Epithelial cell of esophagus (primary cell): Measurements from ENCODE around the gene HABP2.
A peak's percentile ranks its signal among the peaks of the same experiment; 100 is the strongest.

Experiments used
- DNase-seq: peaks from one replicate; pipeline ENCODE4 v3.0.0; 2010; ENCODE audit warnings: low read depth
- H3K4me3 ChIP-seq: 2 replicates; pipeline ENCODE4 v1.5.1; 2011; ENCODE audit warnings: mild to moderate bottlenecking, low read length, control low read depth
- CTCF ChIP-seq: IDR thresholded peaks from 2 replicates; pipeline ENCODE4 v1.5.1; 2011; ENCODE audit warnings: low read depth, mild to moderate bottlenecking, low read length, control low read depth, inconsistent platforms; ENCODE audit not compliant: insufficient read depth; ENCODE audit errors: missing control alignments

HABP2 gene

GRCh38 chr10:113553149-113553548 lies 296 bp downstream of the HABP2 start:
- no peak overlapping the region for H3K4me3 ChIP-seq
- no peak for TF ChIP-seq CTCF
- no peak for DNase-seq

DNA sequence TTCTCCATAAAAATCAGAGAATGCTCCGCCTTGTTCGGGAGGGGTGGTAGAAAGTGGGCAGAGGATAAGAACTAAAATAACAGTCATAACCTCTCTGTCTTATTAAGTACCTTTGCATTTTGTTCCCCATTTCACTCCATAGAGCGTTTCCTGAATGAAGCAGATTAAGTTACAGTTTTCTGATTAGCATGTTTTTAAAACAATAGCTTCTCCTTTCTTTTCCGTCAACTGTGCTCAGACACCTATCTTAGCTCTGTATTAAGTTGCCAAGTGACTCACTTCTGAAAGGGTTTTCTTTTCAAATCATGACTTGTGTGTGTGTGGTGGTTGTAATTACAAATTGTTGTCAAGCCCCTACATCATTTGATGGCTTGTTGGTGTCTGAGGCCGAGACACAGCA lies 1.4 kb downstream of the HABP2 start:
- DNase-seq = peak; percentile 50
- no peak for TF ChIP-seq CTCF
- no peak overlapping the region for H3K4me3 ChIP-seq

DNA sequence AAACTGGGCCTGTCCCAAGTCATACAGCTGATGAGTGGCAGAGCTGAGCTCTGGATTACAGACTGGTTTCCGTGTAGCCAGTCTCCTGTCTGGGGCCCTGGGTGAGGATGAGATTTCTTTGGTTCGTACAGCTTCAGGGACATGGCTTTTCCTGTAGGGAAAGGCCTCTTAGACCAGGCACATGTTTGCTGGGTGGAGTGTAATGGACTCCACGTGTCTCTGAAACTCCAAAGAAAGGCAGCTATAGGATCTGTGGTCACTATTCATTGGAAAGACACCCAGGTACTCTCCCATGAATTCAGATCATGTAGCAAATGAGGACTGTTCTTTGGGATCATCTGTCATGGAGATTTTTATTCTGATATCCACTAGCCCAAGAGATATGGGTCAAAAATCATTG lies 2.4 kb downstream of the HABP2 start:
- DNase-seq = no peak
- no peak overlapping the region for H3K4me3 ChIP-seq
- no peak for TF ChIP-seq CTCF

GRCh38 chr10:113555751-113556150 lies 2.9 kb downstream of the HABP2 start:
- no peak overlapping the region for H3K4me3 ChIP-seq
- DNase-seq = no peak
- no peak for TF ChIP-seq CTCF

DNA sequence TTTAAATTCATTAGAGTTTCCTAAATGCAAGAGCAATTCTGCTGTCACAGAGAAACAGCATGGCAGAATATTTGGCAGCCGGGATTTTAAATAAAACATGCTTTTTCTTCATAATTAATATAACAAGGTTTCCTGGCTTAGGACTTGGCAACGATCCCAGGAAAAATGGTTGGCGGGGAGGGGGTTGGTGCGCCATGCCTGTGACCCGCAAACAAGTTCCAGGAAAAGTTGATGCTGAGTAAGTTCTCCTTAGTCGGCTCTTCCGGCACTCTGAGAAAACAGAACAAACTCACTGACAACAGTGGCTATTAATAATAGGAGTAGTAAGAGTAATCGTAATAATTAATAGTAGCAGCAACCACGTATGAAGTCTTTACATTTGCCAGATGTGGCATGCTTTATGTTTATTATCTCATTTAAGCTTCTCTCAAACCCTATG lies 4.6 kb downstream of the HABP2 start:
- H3K4me3 ChIP-seq = no peak overlapping the region
- no peak for TF ChIP-seq CTCF
- DNase-seq = peak; percentile 42

DNA sequence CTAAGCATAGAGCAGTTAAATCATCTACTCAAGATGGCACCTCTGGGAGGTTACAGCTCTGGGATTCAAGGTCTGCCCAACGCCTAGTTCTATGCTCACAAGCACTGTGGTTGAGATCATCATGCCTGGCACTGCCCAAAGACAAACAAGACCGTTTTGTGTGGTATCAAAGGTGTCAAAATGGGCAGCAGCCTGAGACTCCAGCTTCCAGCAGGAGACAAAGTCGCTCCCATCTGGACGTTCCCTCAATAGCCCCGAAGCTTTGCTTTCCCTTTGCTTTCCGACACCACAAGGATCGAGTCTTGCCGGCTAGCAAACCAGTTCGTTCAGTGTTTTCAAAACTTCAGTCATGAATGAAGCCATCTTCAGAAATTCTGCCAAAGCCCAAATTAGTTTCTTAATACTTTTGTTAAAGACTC lies 5.1 kb downstream of the HABP2 start:
- peak; percentile 61 for DNase-seq
- TF ChIP-seq CTCF = no peak
- H3K4me3 ChIP-seq = peak overlapping the region; percentile 12

GRCh38 chr10:113560071-113560470 lies 7.2 kb downstream of the HABP2 start:
- TF ChIP-seq CTCF = no peak
- no peak overlapping the region for H3K4me3 ChIP-seq
- DNase-seq = peak; percentile 68
